GM12872 (cell line): ENCODE results near the gene ITGBL1.

Experiments
- CTCF ChIP-seq: IDR thresholded peaks from 3 replicates; pipeline ENCODE4 v1.5.1; 2011; ENCODE audit warnings: low read depth, mild to moderate bottlenecking, low read length, moderate library complexity; ENCODE audit not compliant: insufficient read depth

The ITGBL1 gene

GRCh38 chr13:101711307-101712025 is 259.0 kb downstream of the ITGBL1 start:
- no peak for TF ChIP-seq CTCF

- no peak for TF ChIP-seq CTCF
Observed at GRCh38 chr13:101712026-101712348, 259.5 kb downstream of the ITGBL1 start.

GRCh38 chr13:101714195-101714594 is 261.7 kb downstream of the ITGBL1 start:
- TF ChIP-seq CTCF = no peak

- TF ChIP-seq CTCF = no peak
Observed at GRCh38 chr13:101717353-101717752, 264.9 kb downstream of the ITGBL1 start.

GRCh38 chr13:101718496-101718895 is 266.0 kb downstream of the ITGBL1 start:
- TF ChIP-seq CTCF = no peak

- TF ChIP-seq CTCF = no peak
Observed at GRCh38 chr13:101726681-101727080, 274.2 kb downstream of the ITGBL1 start.

- TF ChIP-seq CTCF = no peak
Observed at GRCh38 chr13:101727118-101727517, 274.6 kb downstream of the ITGBL1 start.
